Renal cortex interstitium (tissue), 11 donors: Measurements from ENCODE around the gene LASP1NB. TPM values are rescaled to one million over a fixed set of nuclear protein-coding genes. Genes with fewer than 3 reads are reported as not detected.
"Not testable (repeated sequence)": the region's sequence is repeated elsewhere in the genome, so short reads cannot be mapped to it uniquely, and the experiment has no call there.

Experiments
- DNase-seq, 11 donors: peaks; one replicate each; pipeline ENCODE4 v3.0.0-alpha.2; 2013; ENCODE audit warnings: low read depth in 9 of 11, low spot score in 4 of 11; ENCODE audit errors: extremely low read depth in 1 of 11
- polyA plus RNA-seq, 3 donors: library from polyadenylated mRNA; unstranded; fragments of 120-200 nt; gene quantifications; one replicate each; pipeline ENCODE4 v1.2.1, GENCODE V29; 2013; ENCODE audit not compliant: insufficient read length in 3 of 3

Gene LASP1NB

GRCh38 chr17:38943607-38944006 is 18.2 kb downstream of the LASP1NB start:
- DNase-seq: no peak

GRCh38 chr17:38947189-38947588 is 21.8 kb downstream of the LASP1NB start:
- no peak for DNase-seq

GRCh38 chr17:38953800-38954199 is 28.4 kb downstream of the LASP1NB start:
- DNase-seq: not testable (repeated sequence)

- peak in 1 of 11 donors; percentile 9 for DNase-seq
Observed at GRCh38 chr17:38958326-38958725, 32.9 kb downstream of the LASP1NB start.

- no peak for DNase-seq
Observed at GRCh38 chr17:38958756-38959155, 33.3 kb downstream of the LASP1NB start.

DNA sequence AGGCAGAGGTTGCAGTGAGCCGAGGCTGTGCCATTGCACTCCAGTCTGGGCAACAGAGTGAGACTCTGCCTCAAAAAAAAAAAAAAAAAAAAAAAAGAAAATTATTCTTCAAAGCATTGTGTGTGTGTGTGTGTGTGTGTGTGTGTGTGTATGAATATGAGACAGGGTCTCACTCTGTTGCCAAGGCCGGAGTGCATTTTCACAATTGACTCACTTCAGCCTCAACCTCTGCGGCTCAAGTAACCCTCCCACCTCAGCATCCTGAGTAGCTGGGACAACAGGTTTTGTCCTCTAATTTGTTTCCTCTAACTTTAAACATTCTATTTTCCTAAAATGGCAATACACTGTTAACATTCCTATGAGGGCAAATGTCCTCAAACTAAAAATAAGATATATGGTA is 34.1 kb downstream of the LASP1NB start:
- DNase-seq: no peak

DNA sequence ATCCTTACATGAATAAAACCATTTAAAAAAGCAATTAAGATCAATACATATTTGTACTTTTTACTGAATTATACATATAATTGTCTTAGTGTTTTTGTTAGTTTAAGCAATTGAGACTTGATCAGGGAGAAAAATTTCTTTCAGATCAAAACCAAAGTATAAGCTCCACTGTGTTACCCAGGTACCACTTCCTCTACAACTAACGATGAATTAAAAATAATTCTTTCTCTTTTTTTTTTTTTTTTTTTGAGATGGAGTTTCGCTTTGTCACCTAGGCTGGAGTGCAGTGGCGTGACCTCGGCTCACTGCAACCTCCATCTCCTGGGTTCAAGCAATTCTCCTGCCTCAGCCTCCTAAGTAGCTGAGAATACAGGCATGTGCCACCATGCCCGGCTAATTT is 35.0 kb downstream of the LASP1NB start:
- DNase-seq: no peak

DNA sequence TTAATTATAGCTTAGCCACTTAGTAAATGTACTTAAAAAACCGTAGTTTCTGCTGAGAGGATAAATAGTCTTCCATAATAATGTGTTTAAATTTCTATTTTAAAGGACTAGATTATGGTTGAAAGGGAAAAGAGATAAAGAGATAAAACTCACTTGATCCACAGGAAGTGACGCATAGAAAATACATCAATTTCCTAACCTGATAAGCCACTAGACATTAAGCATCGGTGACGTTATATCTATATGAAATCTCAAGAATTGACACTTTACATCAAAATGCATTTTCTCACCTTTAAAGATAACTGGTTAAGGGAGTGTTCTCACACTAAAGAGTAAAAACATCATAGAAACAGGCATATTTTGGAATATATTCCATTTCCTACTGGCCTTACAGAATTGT is 36.0 kb downstream of the LASP1NB start:
- DNase-seq: no peak

DNA sequence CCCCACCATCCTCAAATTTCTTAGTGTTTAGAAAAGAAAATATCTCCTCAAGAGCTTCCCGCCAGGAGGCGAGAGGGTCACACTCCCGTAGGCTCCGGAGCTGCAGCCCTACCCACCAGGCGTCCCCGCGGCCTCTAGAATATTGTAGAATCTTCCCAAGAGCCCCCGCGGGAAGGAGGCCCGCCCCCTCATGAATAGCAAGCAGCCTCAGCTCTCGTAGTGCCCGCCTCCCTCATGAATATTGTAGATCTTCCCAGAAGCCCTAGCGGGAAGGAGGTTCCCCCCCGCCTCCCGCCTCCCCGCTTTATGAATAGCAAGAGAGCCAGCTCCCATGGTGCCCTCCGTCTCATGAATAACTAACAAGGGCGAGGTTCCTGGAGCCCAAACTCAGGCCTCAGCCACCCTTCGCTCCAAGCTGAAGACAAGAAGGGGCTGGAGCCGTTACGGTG is 41.9 kb downstream of the LASP1NB start, which contains the start of gene FBXO47:
Gene FBXO47, minus strand, starts transcription at position 114 of the 449 bp plus-strand sequence. CDS start 4,378 bp downstream, outside the sequence.
- DNase-seq: peak; percentile 69 to 93 (median 83)

GRCh38 chr17:38969281-38969680 is 43.9 kb downstream of the LASP1NB start:
- DNase-seq: no peak

- peak in 1 of 11 donors; percentile 20 for DNase-seq
Observed at GRCh38 chr17:38970128-38970527, 44.7 kb downstream of the LASP1NB start.

DNA sequence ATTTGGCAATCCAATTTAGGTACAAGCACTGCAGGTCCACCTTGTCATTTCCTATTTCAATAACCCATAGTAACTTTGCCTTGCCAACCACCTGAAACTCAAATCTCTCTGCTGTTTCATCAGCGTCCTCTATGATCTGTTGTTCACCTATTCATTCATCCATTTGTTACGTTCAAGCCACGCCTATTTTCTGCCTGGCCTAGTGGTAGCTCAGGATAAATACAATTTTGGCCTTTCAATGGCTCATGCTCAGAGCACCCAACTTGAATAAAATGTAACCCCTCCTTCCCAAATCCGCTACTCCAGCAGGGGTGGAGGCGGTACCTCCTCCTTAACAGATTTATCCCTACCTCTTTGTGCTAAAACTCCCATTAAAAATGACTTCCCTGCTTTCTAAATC is 45.4 kb downstream of the LASP1NB start:
- DNase-seq: no peak

DNA sequence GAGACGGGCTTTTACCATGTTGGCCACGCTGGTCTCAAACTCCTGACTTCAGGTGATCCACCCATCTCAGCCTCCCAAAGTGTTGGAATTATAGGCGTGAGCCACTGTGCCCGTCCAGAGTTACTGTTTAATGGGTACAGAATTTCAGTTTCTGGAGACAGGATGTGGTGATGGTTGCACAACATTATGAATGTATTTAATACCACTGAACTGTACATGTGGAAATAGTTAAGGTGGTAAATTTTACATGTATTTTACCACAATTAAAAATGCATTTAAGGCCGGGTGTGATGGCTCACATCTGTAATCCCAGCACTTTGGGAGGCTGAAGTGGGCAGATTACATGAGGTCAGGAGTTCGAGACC is 50.8 kb downstream of the LASP1NB start:
- not testable (repeated sequence) for DNase-seq

GRCh38 chr17:38978180-38978579 is 52.8 kb downstream of the LASP1NB start:
- DNase-seq: no peak

Other genes starting within 250 kb of the LASP1NB start
- gene MLLT6, start 220.3 kb upstream of the LASP1NB start, polyA plus RNA-seq: 100 to 1,000 TPM in 1 of 3 donors, 10 to 100 TPM in 2; 89.7 to 146 (median 93.1) TPM
- 10 to 100 TPM; 11.5 to 12.5 (median 11.9) TPM for gene CISD3, start 195.3 kb upstream of the LASP1NB start, polyA plus RNA-seq
- 10 to 100 TPM; 59.7 to 93.8 (median 84.0) TPM for gene PCGF2, start 177.3 kb upstream of the LASP1NB start, polyA plus RNA-seq
- gene PSMB3, start 172.9 kb upstream of the LASP1NB start, polyA plus RNA-seq: 100 to 1,000 TPM; 105 to 120 (median 109) TPM
- gene PIP4K2B, start 126.1 kb upstream of the LASP1NB start, polyA plus RNA-seq: 10 to 100 TPM; 73.9 to 87.2 (median 80.9) TPM
- 10 to 100 TPM; 22.1 to 30.2 (median 26.8) TPM for gene CWC25, start 100.3 kb upstream of the LASP1NB start, polyA plus RNA-seq
- gene RPL23, start 71.9 kb upstream of the LASP1NB start, polyA plus RNA-seq: 1,000 to 10,000 TPM; 2,289 to 2,767 (median 2,734) TPM
- 100 to 1,000 TPM; 132 to 165 (median 143) TPM for gene LASP1, start 55.6 kb upstream of the LASP1NB start, polyA plus RNA-seq
- under 1 TPM in 1 of 3 donors, not detected in 2; 0.07 TPM for gene FBXO47, start 41.8 kb downstream of the LASP1NB start, polyA plus RNA-seq
- gene PLXDC1, start 226.0 kb downstream of the LASP1NB start, polyA plus RNA-seq: 1 to 10 TPM; 4.9 to 9.2 (median 7.2) TPM
- under 1 TPM; 0.17 to 0.50 (median 0.44) TPM for gene ARL5C, start 240.5 kb downstream of the LASP1NB start, polyA plus RNA-seq